B cell (primary cell): ENCODE data around the gene AKIP1.

Experiments used
- EZH2 ChIP-seq: IDR thresholded peaks from 2 replicates; pipeline ENCODE4 v1.6.1; 2012; ENCODE audit warnings: borderline replicate concordance, low read depth, mild to moderate bottlenecking, moderate library complexity, low read length; ENCODE audit not compliant: insufficient read depth, poor library complexity, severe bottlenecking
- TF ChIP-seq, protein P1 (sequence below): fragments of 200-600 bp; IDR thresholded peaks from one replicate; pipeline ENCODE4 v1.8.0; 2022; ENCODE audit warnings: antibody characterized with exemption, mild to moderate bottlenecking

- TF ChIP-seq, protein P1, sequence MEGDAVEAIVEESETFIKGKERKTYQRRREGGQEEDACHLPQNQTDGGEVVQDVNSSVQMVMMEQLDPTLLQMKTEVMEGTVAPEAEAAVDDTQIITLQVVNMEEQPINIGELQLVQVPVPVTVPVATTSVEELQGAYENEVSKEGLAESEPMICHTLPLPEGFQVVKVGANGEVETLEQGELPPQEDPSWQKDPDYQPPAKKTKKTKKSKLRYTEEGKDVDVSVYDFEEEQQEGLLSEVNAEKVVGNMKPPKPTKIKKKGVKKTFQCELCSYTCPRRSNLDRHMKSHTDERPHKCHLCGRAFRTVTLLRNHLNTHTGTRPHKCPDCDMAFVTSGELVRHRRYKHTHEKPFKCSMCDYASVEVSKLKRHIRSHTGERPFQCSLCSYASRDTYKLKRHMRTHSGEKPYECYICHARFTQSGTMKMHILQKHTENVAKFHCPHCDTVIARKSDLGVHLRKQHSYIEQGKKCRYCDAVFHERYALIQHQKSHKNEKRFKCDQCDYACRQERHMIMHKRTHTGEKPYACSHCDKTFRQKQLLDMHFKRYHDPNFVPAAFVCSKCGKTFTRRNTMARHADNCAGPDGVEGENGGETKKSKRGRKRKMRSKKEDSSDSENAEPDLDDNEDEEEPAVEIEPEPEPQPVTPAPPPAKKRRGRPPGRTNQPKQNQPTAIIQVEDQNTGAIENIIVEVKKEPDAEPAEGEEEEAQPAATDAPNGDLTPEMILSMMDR = no peak
- no peak for TF ChIP-seq EZH2
Observed at GRCh38 chr11:8922691-8923090, 11.7 kb downstream of the AKIP1 start.
